H1 (cell line): ENCODE data around the gene EFHC1. TPM values are rescaled to one million over a fixed set of nuclear protein-coding genes. Genes with fewer than 3 reads are reported as not detected.

Experiments
- CTCF ChIA-PET: fragments of 300-600 bp; sonication (Branson Sonifier 250); formaldehyde crosslinking; loops from one replicate; lab custom pipeline; 2021; ENCODE audit not compliant: partially characterized antibody; lab: Charles Lee
- POLR2A ChIA-PET: fragments of 300-600 bp; sonication (Branson Sonifier 250); formaldehyde crosslinking; loops from one replicate; lab custom pipeline; 2021; ENCODE audit warnings: inconsistent platforms; ENCODE audit not compliant: partially characterized antibody; lab: Charles Lee
- DNase-seq, 2 experiments: peaks; one replicate each; pipeline versions ENCODE4 v3.0.0 to v3.0.0-alpha.2; 2010 to 2022; ENCODE audit warnings: low spot score in 2 of 2, low read depth in 1 of 2, mixed read lengths in 1 of 2
- FAIRE-seq: peaks from 2 replicates; lab custom pipeline; 2011; peaks lifted over from hg19 to GRCh38; lab: Jason Lieb, UNC
- H2AFZ ChIP-seq: 2 replicates; pipeline ENCODE4 v1.8.1; 2012; ENCODE audit warnings: low read length, inconsistent platforms
- H2AK5ac ChIP-seq: 2 replicates; pipeline ENCODE4 v1.6.1; 2013; ENCODE audit warnings: low read depth, low read length
- H2BK120ac ChIP-seq: replicated peaks from 2 replicates; pipeline ENCODE3; 2013; ENCODE audit warnings: low read depth, low read length, inconsistent platforms
- H2BK12ac ChIP-seq: 2 replicates; pipeline ENCODE4 v1.6.1; 2013; ENCODE audit warnings: low read depth, low read length
- H2BK15ac ChIP-seq: 2 replicates; pipeline ENCODE4 v1.6.1; 2013; ENCODE audit warnings: low read length
- H2BK20ac ChIP-seq: 2 replicates; pipeline ENCODE4 v1.6.1; 2013; ENCODE audit warnings: low read length
- H2BK5ac ChIP-seq: 2 replicates; pipeline ENCODE4 v1.6.1; 2013; ENCODE audit warnings: low read depth, low read length
- H3K14ac ChIP-seq: 2 replicates; pipeline ENCODE4 v1.6.1; 2013; ENCODE audit warnings: inconsistent platforms; ENCODE audit not compliant: insufficient read length
- H3K18ac ChIP-seq: 2 replicates; pipeline ENCODE4 v1.6.1; 2013; ENCODE audit warnings: low read length; ENCODE audit errors: extremely low read depth
- H3K23ac ChIP-seq: 2 replicates; pipeline ENCODE4 v1.6.1; 2013; ENCODE audit warnings: inconsistent platforms; ENCODE audit not compliant: insufficient read length
- H3K23me2 ChIP-seq: 2 replicates; pipeline ENCODE4 v1.6.1; 2013; ENCODE audit warnings: low read depth, low read length
- H3K27ac ChIP-seq: 2 replicates; pipeline ENCODE4 v1.6.1; 2011; ENCODE audit warnings: low read depth, low read length, inconsistent platforms
- H3K27me3 ChIP-seq, 4 experiments: replicated peaks in 1 of 4; 1 replicate in 1 of 4; 2 replicates in 3 of 4; pipeline versions ENCODE4 v1.6.1 to v1.8.1; 2011 to 2013; ENCODE audit warnings: low read length in 3 of 4, mild to moderate bottlenecking in 3 of 4, inconsistent platforms in 2 of 4, mixed read lengths in 2 of 4, moderate library complexity in 1 of 4; ENCODE audit not compliant: control insufficient read depth in 3 of 4, insufficient read depth in 3 of 4; ENCODE audit errors: extremely low read depth in 1 of 4
- H3K36me3 ChIP-seq, 4 experiments: 2 replicates each; pipeline versions ENCODE4 v1.6.1 to v1.8.1; 2011 to 2013; ENCODE audit warnings: mild to moderate bottlenecking in 4 of 4, low read length in 3 of 4, moderate library complexity in 2 of 4, control low read depth in 1 of 4, inconsistent platforms in 1 of 4; ENCODE audit not compliant: insufficient read depth in 4 of 4, control insufficient read depth in 2 of 4
- H3K4ac ChIP-seq: replicated peaks from 2 replicates; pipeline ENCODE3; 2013; ENCODE audit warnings: low read length, low read depth, mixed read lengths, inconsistent platforms; ENCODE audit not compliant: insufficient read length
- H3K4me1 ChIP-seq, 4 experiments: replicated peaks in 1 of 4; 1 replicate in 1 of 4; 2 replicates in 3 of 4; pipeline versions ENCODE4 v1.6.1 to v1.8.1; 2011 to 2013; ENCODE audit warnings: low read length in 3 of 4, inconsistent platforms in 2 of 4, mixed read lengths in 1 of 4; ENCODE audit not compliant: insufficient read depth in 4 of 4, control insufficient read depth in 3 of 4
- H3K4me2 ChIP-seq, 2 experiments: 2 replicates each; pipeline versions ENCODE4 v1.6.1 to v1.8.1; 2011 to 2013; ENCODE audit warnings: low read depth in 2 of 2, low read length in 2 of 2, control low read depth in 1 of 2, inconsistent platforms in 1 of 2, mild to moderate bottlenecking in 1 of 2; ENCODE audit not compliant: insufficient read depth in 1 of 2
- H3K4me3 ChIP-seq, 4 experiments: fragments of 200-600, 300-600 bp in 1 of 4; sonication (generic), shearing (Covaris generic), sonication (Bioruptor Twin) in 1 of 4; 2 replicates each; pipeline versions ENCODE4 v1.5.1 to v1.8.1; 2011 to 2016; ENCODE audit warnings: low read length in 4 of 4, low read depth in 3 of 4, control low read depth in 2 of 4, inconsistent platforms in 2 of 4, mild to moderate bottlenecking in 2 of 4, mixed read lengths in 1 of 4, moderate library complexity in 1 of 4; ENCODE audit not compliant: insufficient read depth in 2 of 4; ENCODE audit errors: extremely low read depth in 1 of 4
- H3K56ac ChIP-seq: replicated peaks from 2 replicates; pipeline ENCODE3; 2013; ENCODE audit warnings: low read depth, mild to moderate bottlenecking, mixed read lengths, low read length, inconsistent platforms; ENCODE audit not compliant: insufficient read length
- H3K79me1 ChIP-seq: 2 replicates; pipeline ENCODE4 v1.6.1; 2013; ENCODE audit warnings: low read depth, low read length, control low read depth
- H3K79me2 ChIP-seq, 2 experiments: 2 replicates each; pipeline versions ENCODE4 v1.6.1 to v1.8.1; 2012 to 2013; ENCODE audit warnings: low read length in 2 of 2, mild to moderate bottlenecking in 2 of 2, inconsistent platforms in 1 of 2; ENCODE audit not compliant: insufficient read depth in 2 of 2, control insufficient read depth in 1 of 2
- H3K9ac ChIP-seq, 4 experiments: replicated peaks in 1 of 4; 1 replicate in 1 of 4; 2 replicates in 3 of 4; pipeline versions ENCODE4 v1.6.1 to v1.8.1; 2011 to 2013; ENCODE audit warnings: low read depth in 3 of 4, low read length in 3 of 4, control low read depth in 2 of 4, mild to moderate bottlenecking in 2 of 4, moderate library complexity in 2 of 4, inconsistent platforms in 1 of 4; ENCODE audit errors: extremely low read depth in 1 of 4
- H3K9me3 ChIP-seq, 2 experiments: 2 replicates each; pipeline versions ENCODE4 v1.6.1 to v1.8.1; 2012 to 2013; ENCODE audit warnings: mild to moderate bottlenecking in 2 of 2, moderate library complexity in 2 of 2, control low read depth in 1 of 2, inconsistent platforms in 1 of 2, low read depth in 1 of 2, low read length in 1 of 2, mixed read lengths in 1 of 2; ENCODE audit not compliant: insufficient read depth in 2 of 2
- H4K20me1 ChIP-seq, 2 experiments: replicated peaks in 1 of 2; 2 replicates each; pipeline versions ENCODE3 to v1.8.1; 2011 to 2013; ENCODE audit warnings: inconsistent platforms in 2 of 2, low read length in 2 of 2, mild to moderate bottlenecking in 1 of 2; ENCODE audit not compliant: insufficient read depth in 2 of 2, control insufficient read depth in 1 of 2
- H4K5ac ChIP-seq: 2 replicates; pipeline ENCODE4 v1.6.1; 2013; ENCODE audit warnings: low read length, low read depth, mixed read lengths, inconsistent platforms; ENCODE audit not compliant: insufficient read length
- H4K8ac ChIP-seq: 2 replicates; pipeline ENCODE4 v1.8.0; 2013; ENCODE audit warnings: mild to moderate bottlenecking, moderate library complexity, low read length, inconsistent platforms; ENCODE audit not compliant: insufficient read depth; ENCODE audit errors: extremely low read depth
- H4K91ac ChIP-seq: replicated peaks from 2 replicates; pipeline ENCODE3; 2013; ENCODE audit warnings: low read length, mixed read lengths, inconsistent platforms; ENCODE audit not compliant: insufficient read length
- CBX8 ChIP-seq: fragments of 300-800, 300-1000 bp; sonication (generic); IDR thresholded peaks from 2 replicates; pipeline ENCODE4 v1.7.1; 2016; ENCODE audit warnings: low read depth, low read length, borderline replicate concordance
- GTF2F1 ChIP-seq: IDR thresholded peaks from 2 replicates; pipeline ENCODE4 v1.6.1; 2012; ENCODE audit warnings: low read depth, low read length, improper control_type of control experiment, borderline replicate concordance
- NRF1 ChIP-seq: IDR thresholded peaks from 2 replicates; pipeline ENCODE4 v1.6.1; 2011; ENCODE audit warnings: mild to moderate bottlenecking, low read depth, low read length, improper control_type of control experiment
- POLR2AphosphoS5 ChIP-seq: IDR thresholded peaks from 2 replicates; pipeline ENCODE4 v1.6.1; 2011; ENCODE audit warnings: low read depth, low read length
- SIRT6 ChIP-seq: IDR thresholded peaks from one replicate; pipeline ENCODE4 v1.7.1; 2012; ENCODE audit warnings: low read length, inconsistent platforms
- WGBS, 2 experiments: shearing (Covaris generic) in 1 of 2; methylation state at CpG; one replicate each; pipeline versions ENCODE4 v1.1.6 to v1.1.7; 2013 to 2015; ENCODE audit warnings: low lambda C conversion rate in 2 of 2, mixed read lengths in 2 of 2, inconsistent platforms in 1 of 2, low coverage in 1 of 2, missing lambda C conversion rate in 1 of 2; ENCODE audit not compliant: insufficient replicate concordance in 2 of 2, insufficient coverage in 1 of 2, insufficient read length in 1 of 2; ENCODE audit errors: extremely low coverage in 1 of 2, missing lambda C conversion rate in 1 of 2; 5-methylcytosine and 5-hydroxymethylcytosine counted together
- polyA plus RNA-seq, 7 experiments: library from polyadenylated mRNA; depleted of rRNA in 3 of 7; stranded (reverse) in 5 of 7; unstranded in 2 of 7; fragments of >200 nt in 5 of 7; fragments of 200-250 nt in 2 of 7; gene quantifications; 1 replicate in 5 of 7; 2 replicates in 1 of 7; 4 replicates in 1 of 7; pipeline versions ENCODE4 v1.2.1 to v1.2.3, GENCODE V29; 2011 to 2013; ENCODE audit warnings: missing spikeins in 2 of 7, mixed read lengths in 2 of 7
- total RNA-seq: library from RNA; stranded (reverse); fragmentation: NEBNext Ultra II Directional; extraction: Animal tissue kit (Norgen Biotek cat#: 25700); gene quantifications from 2 replicates; pipeline ENCODE4 v1.2.1, GENCODE V29; 2021

EFHC1 gene
- total and polyA plus RNA-seq, 2 of the 8 experiments (the other 6 are each of a cell fraction or from before 2014, with no cell fraction given) = 10.5 to 16.4 TPM

DNA sequence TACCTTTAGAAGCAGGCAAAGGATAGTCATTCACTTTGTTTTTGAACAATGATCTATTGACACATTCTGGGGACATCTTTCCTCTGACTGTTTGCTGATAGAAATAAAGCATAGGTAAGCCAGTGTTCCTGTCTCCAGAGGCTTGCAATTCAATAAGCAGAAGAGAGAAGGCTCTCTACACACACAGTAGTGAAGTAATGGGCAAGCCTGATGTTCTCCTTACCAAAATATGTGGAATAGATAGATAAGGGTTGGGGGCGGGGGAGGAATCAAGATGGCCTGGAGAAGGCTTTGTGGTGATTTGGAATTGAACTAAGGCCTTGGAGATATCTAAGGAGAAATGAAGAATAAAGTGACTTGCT is 30.9 kb upstream of the EFHC1 start:
- FAIRE-seq = no peak
- CTCF ChIA-PET = interaction anchor here (1.2 to 6.1 kb wide), 3 partner anchors 10 to 103 kb away, joined by 5 to 29 read pairs (median 20); no protein-coding TSS in a partner anchor
- no peak overlapping the region for H3K27ac ChIP-seq

More for the DNA sequence above, 30.9 kb upstream of the EFHC1 start:
- H3K4me1 ChIP-seq = no peaks in the 10 kb centered on the region
- H3K9ac ChIP-seq = no peak overlapping the region
- peaks cover 0 to 2% (median 0%) of the 10 kb centered on the region in 4 experiments; a peak in 1 of 7 replicates for H3K27me3 ChIP-seq
- H3K79me1 ChIP-seq = no peaks in the 10 kb centered on the region
- no peak overlapping the region for H2BK120ac ChIP-seq
- no peak overlapping the region for H4K5ac ChIP-seq
- H3K4me3 ChIP-seq = no peak overlapping the region
- H2BK15ac ChIP-seq = no peak overlapping the region
- H2BK20ac ChIP-seq = no peak overlapping the region
- H3K23ac ChIP-seq = no peak overlapping the region
- H3K9me3 ChIP-seq = peaks cover 6 to 15% of the 10 kb centered on the region in 2 experiments
- no peak overlapping the region for H2AFZ ChIP-seq
- H3K4me2 ChIP-seq = no peak overlapping the region
- DNase-seq = no peak
- no peaks in the 10 kb centered on the region for H3K23me2 ChIP-seq
- WGBS, 2 experiments = 81% methylated on average over 1 of the region's 1 CpG; no CpG with 5 or more reads in 1 of the 2 experiments
- H3K4ac ChIP-seq = no peak overlapping the region
- peaks cover 0 to 1% of the 10 kb centered on the region in 2 experiments for H4K20me1 ChIP-seq
- POLR2A ChIA-PET = no interaction called here
- no peaks in the 10 kb centered on the region; a peak in 1 of 8 replicates for H3K36me3 ChIP-seq
- no peak overlapping the region for H2AK5ac ChIP-seq
- H2BK12ac ChIP-seq = no peak overlapping the region
- no peak overlapping the region for H4K91ac ChIP-seq
- no peaks in the 10 kb centered on the region for H3K79me2 ChIP-seq
- H3K18ac ChIP-seq = no peak overlapping the region
- H3K14ac ChIP-seq = no peak overlapping the region
- H3K56ac ChIP-seq = no peak overlapping the region
- no peak overlapping the region for H2BK5ac ChIP-seq
- H4K8ac ChIP-seq = no peak overlapping the region
- TF ChIP-seq CBX8 = no peak
- no peak for TF ChIP-seq GTF2F1
- no peak for TF ChIP-seq NRF1
- TF ChIP-seq SIRT6 = no peak
- no peak for TF ChIP-seq POLR2AphosphoS5
